Fibroblast of lung (primary cell): ENCODE results near the gene TMEM150A.
"Not testable (repeated sequence)": the region's sequence is repeated elsewhere in the genome, so short reads cannot be mapped to it uniquely, and the experiment has no call there.

Experiments
- CTCF ChIP-seq, 2 donors: IDR thresholded peaks in 1 of 2; conservative IDR thresholded peaks in 1 of 2; 1 replicate in 1 of 2; 2 replicates in 1 of 2; pipeline ENCODE4 v1.5.1; 2011 to 2012; ENCODE audit warnings: low read length in 2 of 2, control low read depth in 1 of 2, inconsistent platforms in 1 of 2, low read depth in 1 of 2, mild to moderate bottlenecking in 1 of 2
- EZH2 ChIP-seq: IDR thresholded peaks from 2 replicates; pipeline ENCODE4 v1.5.1; 2012; ENCODE audit warnings: low read length, control low read depth, mild to moderate bottlenecking; ENCODE audit errors: missing control alignments

- TF ChIP-seq CTCF (conservative IDR thresholded peaks at IDR 0.05 in 1 of 2, IDR thresholded peaks at IDR 0.05 in 1 of 2; ENCODE audit: low read depth in 1 of 2, low read length in 2 of 2); EZH2: not testable (repeated sequence)
These were observed 1.6 kb upstream of the TMEM150A start for GRCh38 chr2:85604133-85604444.
